Renal cortex interstitium (tissue), 11 donors: ENCODE data around the gene YIPF6. TPM values are rescaled to one million over a fixed set of nuclear protein-coding genes. Genes with fewer than 3 reads are reported as not detected.

Experiments used
- DNase-seq, 11 donors: peaks; one replicate each; pipeline ENCODE4 v3.0.0-alpha.2; 2013; ENCODE audit warnings: low read depth in 9 of 11, low spot score in 4 of 11; ENCODE audit errors: extremely low read depth in 1 of 11
- polyA plus RNA-seq, 3 donors: library from polyadenylated mRNA; unstranded; fragments of 120-200 nt; gene quantifications; one replicate each; pipeline ENCODE4 v1.2.1, GENCODE V29; 2013; ENCODE audit not compliant: insufficient read length in 3 of 3

Gene YIPF6
- polyA plus RNA-seq, 3 donors: 39.5 to 47.6 (median 46.7) TPM

DNA sequence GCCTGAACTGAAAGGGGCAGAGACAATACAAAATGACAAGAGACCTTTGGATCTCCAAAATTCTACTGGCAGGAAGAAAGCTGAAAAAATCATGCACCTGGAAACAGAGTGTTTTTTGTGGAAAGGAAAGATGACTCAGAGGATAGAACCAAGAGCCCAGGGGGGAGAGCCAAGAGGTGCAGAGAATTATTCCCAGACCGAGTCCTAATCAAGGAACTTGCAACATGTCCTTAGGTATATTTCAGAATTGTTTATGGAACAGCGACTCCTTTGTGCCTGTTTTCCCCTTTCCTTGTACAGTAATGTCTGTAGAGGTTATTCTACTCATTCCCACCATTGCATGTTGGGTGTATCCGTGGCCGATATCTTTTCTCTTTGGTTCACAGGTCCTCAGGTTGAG is 71.7 kb downstream of the YIPF6 start:
- DNase-seq: no peak

DNA sequence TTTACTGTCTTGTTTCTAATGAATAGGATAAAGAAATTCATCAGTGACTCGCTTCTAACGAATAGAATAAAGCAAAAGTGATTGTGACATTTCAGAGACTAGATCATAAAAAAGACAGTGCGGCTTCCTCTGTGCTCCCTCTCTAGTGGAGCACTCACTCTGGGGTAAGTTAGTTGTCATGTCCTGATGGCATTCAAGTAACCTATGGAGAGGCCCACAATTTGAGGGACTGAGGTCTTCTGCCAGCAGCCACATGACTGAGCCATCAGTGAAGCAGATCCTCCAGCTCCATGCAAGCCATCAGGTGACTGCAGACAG is 72.4 kb downstream of the YIPF6 start:
- DNase-seq: no peak

DNA sequence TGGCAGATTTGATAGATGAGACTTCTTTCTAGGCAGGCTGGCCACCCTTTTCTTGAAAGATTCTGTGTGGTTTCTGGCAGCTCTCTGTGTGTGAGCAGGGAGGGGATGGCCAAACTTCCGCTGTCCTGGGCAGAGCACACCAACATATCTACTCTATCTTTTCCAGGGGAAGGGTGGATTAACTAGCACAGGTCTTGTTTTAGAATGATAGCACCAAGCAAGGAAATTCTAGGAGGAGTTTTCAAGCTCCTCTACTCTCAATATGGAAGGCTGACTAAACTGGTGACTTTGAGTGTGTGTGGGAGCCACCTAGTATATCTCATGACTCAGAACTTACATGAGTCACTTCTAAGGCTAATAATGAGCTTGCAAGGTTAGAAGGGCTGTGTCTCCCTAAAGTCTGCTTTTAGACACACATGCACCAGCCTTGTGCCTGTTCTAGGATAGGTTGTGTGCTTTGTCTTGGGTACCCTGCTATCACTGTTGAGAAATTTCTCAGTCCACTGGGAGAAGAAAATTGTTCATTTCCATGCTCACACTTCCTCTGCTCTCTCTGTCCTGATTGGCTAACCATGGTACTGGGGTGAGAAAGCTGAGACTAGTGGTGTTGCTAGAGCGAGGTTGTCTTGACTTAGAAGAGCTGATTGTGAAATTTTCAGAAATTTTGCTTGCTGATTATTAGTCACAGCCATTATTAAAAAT is 72.9 kb downstream of the YIPF6 start:
- DNase-seq: no peak

DNA sequence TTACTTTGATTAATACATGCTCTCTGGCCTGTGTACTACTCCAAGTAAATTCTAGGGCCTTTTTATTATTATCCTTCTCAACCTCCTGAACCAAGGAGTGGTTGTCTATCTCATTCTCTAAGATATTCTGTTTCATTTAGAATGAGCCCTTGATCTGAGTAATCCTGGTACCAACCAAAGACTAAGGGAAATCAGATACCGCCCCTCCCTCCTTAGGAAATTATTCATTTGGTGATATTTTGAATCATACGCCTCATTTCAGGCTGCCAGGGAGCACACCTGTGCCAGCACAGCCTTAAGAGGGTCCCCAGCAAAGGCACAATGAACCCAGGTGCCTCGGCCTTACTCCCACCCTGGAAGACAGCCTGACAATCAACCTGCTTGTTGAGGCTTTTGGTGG is 75.4 kb downstream of the YIPF6 start:
- no peak for DNase-seq

DNA sequence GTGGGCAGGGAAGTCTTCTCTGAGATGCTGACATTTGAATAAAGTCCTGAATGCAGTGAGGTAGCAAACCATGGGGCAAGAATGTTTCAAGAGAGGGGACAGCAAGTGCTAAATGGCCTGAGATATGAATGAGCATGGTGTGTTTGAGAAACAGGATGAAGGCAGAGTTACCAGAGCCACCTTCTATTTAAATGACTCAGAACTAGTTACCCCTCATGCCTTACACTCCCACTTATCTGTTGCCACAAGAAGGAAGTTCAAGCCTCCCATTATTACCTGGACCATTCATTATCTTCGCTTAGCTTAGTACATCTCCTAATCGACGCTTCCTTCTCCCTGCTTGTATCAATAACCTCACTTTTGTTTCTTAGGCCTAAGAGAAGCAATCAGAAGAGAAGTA is 81.0 kb downstream of the YIPF6 start:
- DNase-seq: no peak

DNA sequence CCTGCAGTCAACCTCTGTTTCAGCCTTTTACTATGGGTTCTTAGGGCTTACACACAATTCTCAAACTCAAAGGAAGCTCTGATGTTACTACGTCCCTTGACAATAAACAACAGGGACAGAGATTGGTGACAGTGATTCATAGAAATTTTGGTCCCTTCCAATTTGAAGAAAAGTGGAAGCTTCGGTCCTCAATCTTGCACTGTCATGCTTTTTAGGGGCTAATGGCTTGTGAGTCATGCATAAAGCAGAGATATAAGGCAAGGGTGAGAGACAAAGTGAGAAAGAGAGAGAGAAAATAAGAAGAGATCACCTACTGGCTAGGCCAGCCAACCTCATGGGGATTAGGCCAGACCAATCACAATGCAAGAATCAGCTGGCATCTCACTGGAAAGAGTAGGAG is 85.4 kb downstream of the YIPF6 start:
- DNase-seq: no peak

Other genes starting within 250 kb of the YIPF6 start
- gene OPHN1, start 65.6 kb upstream of the YIPF6 start, polyA plus RNA-seq: 10 to 100 TPM in 1 of 3 donors, 1 to 10 TPM in 2; 8.8 to 11.3 (median 9.0) TPM
- 10 to 100 TPM; 17.1 to 21.3 (median 21.0) TPM for gene STARD8, start 148.6 kb downstream of the YIPF6 start, polyA plus RNA-seq